Measurements from ENCODE around the gene ZDHHC19. TPM values are rescaled to one million over a fixed set of nuclear protein-coding genes. Genes with fewer than 3 reads are reported as not detected.

The ZDHHC19 gene
- total RNA-seq, 1 donor from 2014 or later, result not detected

DNA sequence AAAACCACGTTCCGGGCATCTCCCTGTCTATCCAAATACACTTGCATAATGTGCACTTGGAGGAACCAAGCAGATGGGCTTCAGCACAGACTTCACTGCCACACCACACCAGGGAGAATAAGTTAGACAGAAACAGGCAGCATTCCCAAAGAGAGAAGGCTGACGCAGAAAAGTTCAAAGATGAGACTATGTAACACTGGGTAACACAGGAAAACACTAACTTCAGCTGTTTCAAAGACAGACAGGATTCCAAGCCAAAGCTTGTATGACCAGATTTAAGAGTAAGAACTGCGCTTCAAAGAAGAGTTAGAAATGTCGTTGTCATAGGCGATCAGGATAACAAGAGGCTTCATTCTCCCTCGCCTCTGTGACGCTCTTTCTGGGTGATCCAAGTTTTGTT is 25.0 kb upstream of the ZDHHC19 start:
- H3K4me3 Mint-ChIP-seq (ENCODE audit: low read depth), result no peak overlapping the region
- peaks cover 47% of the 10 kb centered on the region for H3K36me3 Mint-ChIP-seq (ENCODE audit: low read depth)
- no peaks in the 10 kb centered on the region for H3K9me3 Mint-ChIP-seq
- H3K27ac Mint-ChIP-seq, result no peak overlapping the region
- H3K4me1 Mint-ChIP-seq (ENCODE audit: low read depth), result peaks cover 12% of the 10 kb centered on the region
- intact Hi-C loops (cut with micrococcal nuclease), result no loop called here
- H3K27me3 Mint-ChIP-seq (ENCODE audit: low read depth), result no peaks in the 10 kb centered on the region
- DNase-seq (ENCODE audit: low spot score), result no peak

DNA sequence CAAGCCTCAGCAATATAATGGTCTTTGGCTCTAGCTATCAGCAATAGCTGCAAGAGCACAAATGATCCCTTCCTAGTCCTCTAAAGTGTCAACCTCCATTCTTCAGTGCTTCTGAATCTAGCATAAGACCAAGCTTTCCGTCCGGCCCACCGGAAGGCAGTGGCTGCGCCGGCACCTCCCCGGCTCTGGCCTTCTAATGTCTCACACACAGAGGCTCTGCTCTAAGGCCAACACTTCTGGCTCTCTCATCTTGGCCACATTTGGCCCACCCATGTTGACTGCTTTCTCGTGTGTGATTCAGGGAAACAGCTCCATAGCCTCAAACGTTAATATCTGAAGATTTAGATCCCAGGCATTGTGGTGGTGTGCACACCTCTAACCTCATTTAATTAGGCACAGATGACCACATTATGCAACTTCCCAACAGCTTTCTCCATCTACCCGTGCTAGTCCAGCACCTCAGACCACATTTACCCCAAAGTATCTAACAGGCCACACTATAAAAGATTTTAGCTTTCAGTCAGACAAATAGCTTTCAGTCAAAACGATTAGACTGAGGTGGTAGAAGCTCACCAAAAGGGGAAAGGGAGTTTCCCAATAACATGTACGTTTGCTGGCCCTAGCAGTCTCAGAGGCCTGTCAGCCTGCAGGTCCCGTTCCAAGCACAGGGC is 24.4 kb upstream of the ZDHHC19 start:
- H3K4me3 Mint-ChIP-seq (ENCODE audit: low read depth), result no peak overlapping the region
- H3K36me3 Mint-ChIP-seq (ENCODE audit: low read depth), result peaks cover 44% of the 10 kb centered on the region
- H3K27ac Mint-ChIP-seq, result no peak overlapping the region
- no peak for DNase-seq (ENCODE audit: low spot score)
- H3K4me1 Mint-ChIP-seq (ENCODE audit: low read depth), result peaks cover 12% of the 10 kb centered on the region
- no peaks in the 10 kb centered on the region for H3K27me3 Mint-ChIP-seq (ENCODE audit: low read depth)
- intact Hi-C loops (cut with micrococcal nuclease), result no loop called here
- H3K9me3 Mint-ChIP-seq, result no peaks in the 10 kb centered on the region

- no peaks in the 10 kb centered on the region for H3K27me3 Mint-ChIP-seq (ENCODE audit: low read depth)
- peaks cover 12% of the 10 kb centered on the region for H3K4me1 Mint-ChIP-seq (ENCODE audit: low read depth)
- no peak overlapping the region for H3K4me3 Mint-ChIP-seq (ENCODE audit: low read depth)
- H3K27ac Mint-ChIP-seq, result no peak overlapping the region
- H3K36me3 Mint-ChIP-seq (ENCODE audit: low read depth), result peaks cover 25% of the 10 kb centered on the region
- no peak for DNase-seq (ENCODE audit: low spot score)
- intact Hi-C loops (cut with micrococcal nuclease), result no loop called here
- no peaks in the 10 kb centered on the region for H3K9me3 Mint-ChIP-seq
Measured at GRCh38 chr3:196232882-196233251, 21.7 kb upstream of the ZDHHC19 start.

DNA sequence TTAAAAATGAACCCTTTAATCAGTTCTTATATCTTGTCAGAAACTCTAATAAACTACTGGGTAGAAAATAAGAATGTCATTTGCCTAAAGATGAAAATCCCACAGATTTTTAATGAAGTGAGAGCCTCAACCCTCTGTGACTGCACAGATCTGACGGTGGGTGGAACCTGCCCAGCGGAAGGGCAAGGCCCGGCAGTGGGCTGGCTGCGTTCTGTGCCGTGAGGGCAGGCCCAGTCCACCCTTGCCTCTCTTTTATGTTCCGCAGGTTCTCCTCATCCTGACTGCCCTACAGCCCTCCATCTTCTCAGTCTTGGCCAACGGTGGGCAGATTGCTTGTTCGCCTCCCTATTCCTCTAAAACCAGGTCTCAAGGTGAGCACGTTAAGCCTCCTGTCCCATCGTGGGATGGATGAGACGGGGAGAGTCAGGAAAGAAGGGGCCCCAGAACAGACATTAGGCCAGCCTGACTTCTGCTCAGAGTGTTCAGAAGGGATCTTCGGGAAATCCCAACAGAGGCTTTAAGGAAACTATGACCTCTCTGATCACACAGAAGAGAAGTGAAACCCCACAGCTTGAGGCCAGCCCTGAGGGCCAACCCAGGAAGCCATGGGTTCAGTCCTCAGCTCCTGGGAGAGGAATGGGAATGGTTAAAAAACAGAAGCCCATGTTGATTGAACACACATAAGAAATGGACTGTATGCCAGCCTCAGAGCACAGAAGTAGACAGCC is 21.1 kb upstream of the ZDHHC19 start:
- Mint-ChIP-seq H3K9me3 (no peaks in the 10 kb centered on the region), H3K27me3 (ENCODE audit: low read depth) (no peaks in the 10 kb centered on the region), H3K4me1 (ENCODE audit: low read depth) (peaks cover 12% of the 10 kb centered on the region), H3K4me3 (ENCODE audit: low read depth) (no peak overlapping the region), H3K27ac (peak overlapping the region; percentile 42), H3K36me3 (ENCODE audit: low read depth) (peaks cover 23% of the 10 kb centered on the region)
- intact Hi-C loops (cut with micrococcal nuclease), result no loop called here
- DNase-seq (ENCODE audit: low spot score), result no peak

DNA sequence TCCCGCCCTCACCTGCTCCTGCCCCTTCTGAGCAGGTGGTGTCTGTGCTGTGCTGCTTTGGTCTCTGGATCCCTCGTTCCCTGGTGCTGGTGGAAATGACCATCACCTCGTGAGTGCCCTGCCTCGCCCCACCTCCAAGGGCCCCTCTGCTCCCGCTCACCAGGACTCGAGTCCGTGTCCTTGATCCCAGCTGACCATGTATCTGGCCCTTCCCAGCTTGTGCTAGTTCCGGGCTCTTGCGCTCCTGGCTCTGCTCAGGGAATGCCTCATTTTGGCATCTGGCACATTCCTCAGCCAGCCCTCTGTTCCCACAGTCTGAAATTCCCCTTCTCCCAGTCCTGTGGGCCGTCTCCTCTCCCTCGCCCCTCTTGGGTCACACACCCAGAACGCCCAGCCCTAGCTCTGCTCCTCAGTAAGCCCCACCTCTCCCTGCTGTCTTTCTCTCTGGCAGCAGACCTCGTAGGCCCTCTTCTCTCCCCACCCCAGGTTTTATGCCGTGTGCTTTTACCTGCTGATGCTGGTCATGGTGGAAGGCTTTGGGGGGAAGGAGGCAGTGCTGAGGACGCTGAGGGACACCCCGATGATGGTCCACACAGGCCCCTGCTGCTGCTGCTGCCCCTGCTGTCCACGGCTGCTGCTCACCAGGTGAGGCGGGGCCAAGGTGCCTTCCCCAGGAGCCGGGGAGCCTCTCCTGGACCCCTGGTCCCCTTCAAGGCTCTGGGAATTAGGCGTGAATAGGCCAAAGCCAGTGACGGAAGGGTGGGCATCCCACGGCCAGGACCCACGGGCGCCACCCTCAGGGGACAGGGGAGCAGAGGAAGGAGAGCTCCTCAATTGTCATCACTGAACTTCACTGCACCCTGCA is 16.7 kb upstream of the ZDHHC19 start:
- DNase-seq (ENCODE audit: low spot score), result no peak
- H3K4me3 Mint-ChIP-seq (ENCODE audit: low read depth), result no peak overlapping the region
- peaks cover 5% of the 10 kb centered on the region for H3K4me1 Mint-ChIP-seq (ENCODE audit: low read depth)
- no peaks in the 10 kb centered on the region for H3K9me3 Mint-ChIP-seq
- no peak overlapping the region for H3K27ac Mint-ChIP-seq
- peaks cover 4% of the 10 kb centered on the region for H3K27me3 Mint-ChIP-seq (ENCODE audit: low read depth)
- intact Hi-C loops (cut with micrococcal nuclease), result no loop called here
- H3K36me3 Mint-ChIP-seq (ENCODE audit: low read depth), result no peaks in the 10 kb centered on the region

- Mint-ChIP-seq H3K9me3 (no peaks in the 10 kb centered on the region), H3K4me3 (ENCODE audit: low read depth) (no peak overlapping the region), H3K36me3 (ENCODE audit: low read depth) (no peaks in the 10 kb centered on the region), H3K27ac (no peak overlapping the region), H3K4me1 (ENCODE audit: low read depth) (no peaks in the 10 kb centered on the region), H3K27me3 (ENCODE audit: low read depth) (peaks cover 5% of the 10 kb centered on the region)
- DNase-seq (ENCODE audit: low spot score), result no peak
- intact Hi-C loops (cut with micrococcal nuclease), result no loop called here
Measured at GRCh38 chr3:196227121-196227561, 15.9 kb upstream of the ZDHHC19 start.

DNA sequence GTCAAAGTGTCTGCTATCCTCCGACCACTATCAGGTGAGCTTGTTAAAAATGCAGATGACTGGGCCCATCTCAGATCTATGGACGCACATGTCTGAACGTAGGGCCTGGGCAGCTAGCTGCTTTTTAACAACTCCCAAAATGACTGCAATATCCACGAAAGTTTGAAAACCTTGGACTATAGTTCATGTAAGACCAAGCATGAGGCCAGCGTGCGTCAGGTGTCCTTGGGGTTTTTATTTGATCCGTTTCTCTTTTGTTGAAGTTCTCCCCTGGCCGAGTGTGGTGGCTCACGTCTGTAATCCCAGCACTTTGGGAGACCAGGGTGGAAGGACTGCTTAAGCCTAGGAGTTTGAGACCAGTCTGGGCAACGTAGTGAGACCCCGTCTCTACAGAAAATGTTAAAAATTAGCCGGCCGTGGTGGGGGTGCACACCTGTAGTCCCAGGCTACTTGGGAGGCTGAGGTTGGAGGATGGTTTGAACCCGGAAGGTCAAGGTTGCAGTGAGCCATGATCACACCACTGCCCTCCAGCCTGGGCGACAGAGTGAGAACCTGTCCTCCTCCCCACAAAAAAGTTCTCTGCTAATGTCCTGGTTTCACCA is 14.7 kb upstream of the ZDHHC19 start:
- DNase-seq (ENCODE audit: low spot score), result no peak
- Mint-ChIP-seq H3K27ac (no peak overlapping the region), H3K27me3 (ENCODE audit: low read depth) (peaks cover 5% of the 10 kb centered on the region), H3K9me3 (no peaks in the 10 kb centered on the region), H3K36me3 (ENCODE audit: low read depth) (no peaks in the 10 kb centered on the region), H3K4me3 (ENCODE audit: low read depth) (no peak overlapping the region), H3K4me1 (ENCODE audit: low read depth) (no peaks in the 10 kb centered on the region)
- intact Hi-C loops (cut with micrococcal nuclease), result no loop called here

- H3K4me3 Mint-ChIP-seq (ENCODE audit: low read depth), result no peak overlapping the region
- H3K36me3 Mint-ChIP-seq (ENCODE audit: low read depth), result no peaks in the 10 kb centered on the region
- intact Hi-C loops (cut with micrococcal nuclease), result no loop called here
- peaks cover 5% of the 10 kb centered on the region for H3K27me3 Mint-ChIP-seq (ENCODE audit: low read depth)
- no peaks in the 10 kb centered on the region for H3K9me3 Mint-ChIP-seq
- no peaks in the 10 kb centered on the region for H3K4me1 Mint-ChIP-seq (ENCODE audit: low read depth)
- DNase-seq (ENCODE audit: low spot score), result no peak
- H3K27ac Mint-ChIP-seq, result no peak overlapping the region
Measured at GRCh38 chr3:196225086-196225485, 13.9 kb upstream of the ZDHHC19 start.

DNA sequence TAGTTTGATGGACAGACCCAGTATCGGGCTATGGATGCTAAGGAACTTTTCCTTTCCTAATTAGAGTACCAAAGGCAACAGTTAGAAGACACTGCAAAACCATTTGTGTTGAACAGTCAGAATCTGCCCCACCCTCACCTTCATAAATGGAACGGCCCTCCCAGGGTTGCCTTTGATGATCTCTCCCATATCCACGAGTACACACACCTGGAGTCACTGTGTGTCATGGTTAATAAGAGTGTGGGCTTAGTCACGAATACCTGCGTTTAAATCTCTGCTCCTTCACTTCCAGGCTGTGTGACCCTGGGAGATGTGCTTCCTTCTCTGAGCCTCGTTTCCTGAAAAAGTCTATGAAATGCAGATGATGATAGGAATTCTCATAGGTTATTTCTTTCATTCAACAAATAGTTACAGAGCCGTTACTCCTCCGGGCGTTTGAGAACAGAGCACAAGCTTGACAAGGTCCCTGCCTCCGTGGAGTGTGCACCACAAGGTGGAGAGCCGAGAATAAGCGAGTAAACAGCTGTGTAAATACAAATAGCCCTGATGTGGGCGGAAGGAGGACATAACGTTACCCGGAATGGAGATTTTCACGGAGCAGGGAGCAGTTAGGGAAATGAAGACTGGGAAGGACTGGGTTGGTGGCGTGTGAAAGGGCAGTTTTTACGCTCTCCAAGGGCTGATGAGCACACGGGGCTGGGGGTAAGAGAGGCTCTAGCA is 11.8 kb upstream of the ZDHHC19 start:
- no peaks in the 10 kb centered on the region for H3K9me3 Mint-ChIP-seq
- H3K27ac Mint-ChIP-seq, result no peak overlapping the region
- H3K4me3 Mint-ChIP-seq (ENCODE audit: low read depth), result no peak overlapping the region
- peaks cover 5% of the 10 kb centered on the region for H3K27me3 Mint-ChIP-seq (ENCODE audit: low read depth)
- intact Hi-C loops (cut with micrococcal nuclease), result no loop called here
- H3K36me3 Mint-ChIP-seq (ENCODE audit: low read depth), result no peaks in the 10 kb centered on the region
- DNase-seq (ENCODE audit: low spot score), result no peak
- peaks cover 9% of the 10 kb centered on the region for H3K4me1 Mint-ChIP-seq (ENCODE audit: low read depth)

DNA sequence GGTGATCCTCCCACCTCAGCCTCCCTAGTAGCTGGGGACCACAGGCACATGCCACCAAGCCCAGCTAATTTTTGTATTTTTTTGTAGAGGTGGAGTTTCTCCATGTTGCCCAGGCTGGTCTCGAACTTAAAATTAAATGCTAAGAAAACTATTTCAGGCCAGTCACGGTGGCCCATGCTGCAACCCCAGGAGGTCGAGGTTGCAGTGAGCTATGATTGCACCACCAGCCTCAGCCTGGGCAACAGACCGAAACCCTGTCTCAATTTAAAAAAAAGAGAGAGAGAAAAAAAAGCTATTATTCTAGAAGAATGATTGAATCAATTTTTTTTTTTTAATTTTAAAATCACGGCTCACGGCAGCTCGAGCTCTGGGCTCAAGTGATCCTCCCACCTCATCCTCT is 9.8 kb upstream of the ZDHHC19 start:
- no peak for DNase-seq (ENCODE audit: low spot score)
- H3K36me3 Mint-ChIP-seq (ENCODE audit: low read depth), result no peaks in the 10 kb centered on the region
- peaks cover 5% of the 10 kb centered on the region for H3K27me3 Mint-ChIP-seq (ENCODE audit: low read depth)
- intact Hi-C loops (cut with micrococcal nuclease), result no loop called here
- no peak overlapping the region for H3K27ac Mint-ChIP-seq
- H3K4me3 Mint-ChIP-seq (ENCODE audit: low read depth), result no peak overlapping the region
- peaks cover 12% of the 10 kb centered on the region for H3K4me1 Mint-ChIP-seq (ENCODE audit: low read depth)
- no peaks in the 10 kb centered on the region for H3K9me3 Mint-ChIP-seq

DNA sequence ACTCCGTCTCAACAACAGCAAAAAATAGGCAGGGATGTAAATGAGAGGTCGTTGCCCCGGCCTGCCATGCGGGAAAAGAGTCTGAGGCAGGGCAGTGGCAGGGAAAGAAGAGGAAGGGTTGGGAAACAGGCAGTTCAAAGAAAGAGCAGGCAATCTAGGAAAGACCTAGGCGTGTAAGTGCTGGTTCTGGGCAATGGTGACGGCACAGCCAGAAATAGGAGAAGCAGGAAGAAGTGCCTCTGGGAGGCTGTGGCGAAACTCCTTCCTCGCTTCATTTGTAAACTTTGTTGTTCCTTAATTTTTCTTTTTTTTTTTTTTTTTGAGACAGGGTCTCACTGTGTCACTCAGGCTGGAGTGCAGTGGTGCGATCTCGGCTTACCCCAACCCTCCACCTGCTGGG is 9.4 kb upstream of the ZDHHC19 start:
- H3K36me3 Mint-ChIP-seq (ENCODE audit: low read depth), result no peaks in the 10 kb centered on the region
- H3K27ac Mint-ChIP-seq, result no peak overlapping the region
- peaks cover 12% of the 10 kb centered on the region for H3K4me1 Mint-ChIP-seq (ENCODE audit: low read depth)
- peaks cover 5% of the 10 kb centered on the region for H3K27me3 Mint-ChIP-seq (ENCODE audit: low read depth)
- no peak for DNase-seq (ENCODE audit: low spot score)
- intact Hi-C loops (cut with micrococcal nuclease), result no loop called here
- no peak overlapping the region for H3K4me3 Mint-ChIP-seq (ENCODE audit: low read depth)
- H3K9me3 Mint-ChIP-seq, result no peaks in the 10 kb centered on the region

DNA sequence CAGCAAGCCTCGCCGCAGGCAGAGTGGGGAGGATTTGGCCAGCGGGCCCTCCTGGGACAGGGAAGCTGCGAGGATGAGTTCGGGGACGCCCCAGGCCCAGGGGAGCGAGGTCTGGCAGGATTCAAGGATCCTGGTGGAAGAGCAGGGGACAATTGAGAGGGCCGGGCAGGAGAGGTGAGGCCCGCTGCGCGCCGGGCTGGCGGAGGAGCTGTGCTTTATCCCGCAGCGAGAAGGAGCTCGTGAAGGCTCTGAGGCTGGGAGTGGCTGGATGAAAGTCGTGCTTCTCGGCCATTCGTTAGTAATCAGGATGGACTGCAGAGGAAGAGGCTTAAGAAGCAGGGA is 8.7 kb upstream of the ZDHHC19 start:
- no peaks in the 10 kb centered on the region for H3K9me3 Mint-ChIP-seq
- no peak overlapping the region for H3K27ac Mint-ChIP-seq
- DNase-seq (ENCODE audit: low spot score), result no peak
- H3K36me3 Mint-ChIP-seq (ENCODE audit: low read depth), result no peaks in the 10 kb centered on the region
- H3K27me3 Mint-ChIP-seq (ENCODE audit: low read depth), result peaks cover 5% of the 10 kb centered on the region
- peaks cover 12% of the 10 kb centered on the region for H3K4me1 Mint-ChIP-seq (ENCODE audit: low read depth)
- intact Hi-C loops (cut with micrococcal nuclease), result loop anchor here (1.0 kb wide), 1 partner anchor 38 kb away; no protein-coding TSS in a partner anchor
- no peak overlapping the region for H3K4me3 Mint-ChIP-seq (ENCODE audit: low read depth)
